Prostate gland (tissue), 2 donors: Measurements from ENCODE around the gene SLIT3.

ENCODE experiments used
- CTCF ChIP-seq, 4 experiments: fragments of 200-600 bp in 2 of 4; fragments of 450-650 bp in 2 of 4; sonication (generic) in 2 of 4; IDR thresholded peaks; 1 replicate in 3 of 4; 2 replicates in 1 of 4; pipeline ENCODE4 v1.5.1; 2016 to 2019; ENCODE audit warnings: antibody characterized with exemption in 4 of 4, mild to moderate bottlenecking in 2 of 4, moderate library complexity in 2 of 4
- POLR2AphosphoS5 ChIP-seq: sonication (generic); formaldehyde crosslinking; IDR thresholded peaks from one replicate; pipeline ENCODE4 v1.6.1; 2017; ENCODE audit warnings: antibody characterized with exemption

DNA sequence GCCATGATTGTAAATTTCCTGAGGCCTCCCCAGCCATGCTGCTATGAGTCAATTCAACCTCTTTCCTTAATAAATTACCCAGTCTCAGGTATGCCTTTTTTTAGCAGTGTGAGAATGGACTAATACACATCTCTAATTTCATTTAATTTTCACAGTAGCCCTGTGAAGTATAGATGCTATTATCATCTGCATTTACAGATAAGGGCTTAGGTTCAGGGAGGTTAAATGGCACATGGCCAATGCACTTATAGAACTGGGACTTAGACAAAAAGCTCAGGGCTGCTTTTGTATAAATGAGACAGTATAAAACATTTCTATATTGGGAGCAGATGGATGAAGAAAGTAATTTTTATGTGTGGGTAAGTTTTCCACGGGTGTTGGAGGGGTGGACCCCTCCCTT is 658.9 kb downstream of the SLIT3 start:
- TF ChIP-seq CTCF (IDR thresholded peaks at IDR 0.05) (no peak), POLR2AphosphoS5 (no peak)
